Uterus (tissue), 2 donors: ENCODE results near the gene SSBP2.

Experiments
- POLR2A ChIP-seq, 2 donors: fragments of 450-650 bp; IDR thresholded peaks; one replicate each; pipeline ENCODE4 v1.6.1; 2016; ENCODE audit warnings: antibody characterized with exemption in 2 of 2, mild to moderate bottlenecking in 1 of 2, moderate library complexity in 1 of 2
- TF ChIP-seq, protein P1 (sequence below), 4 experiments: fragments of 200-600 bp in 2 of 4; fragments of 450-650 bp in 2 of 4; sonication (generic) in 2 of 4; IDR thresholded peaks; one replicate each; pipeline ENCODE4 v1.5.1; 2016 to 2019; ENCODE audit warnings: antibody characterized with exemption in 4 of 4, mild to moderate bottlenecking in 2 of 4, moderate library complexity in 1 of 4

DNA sequence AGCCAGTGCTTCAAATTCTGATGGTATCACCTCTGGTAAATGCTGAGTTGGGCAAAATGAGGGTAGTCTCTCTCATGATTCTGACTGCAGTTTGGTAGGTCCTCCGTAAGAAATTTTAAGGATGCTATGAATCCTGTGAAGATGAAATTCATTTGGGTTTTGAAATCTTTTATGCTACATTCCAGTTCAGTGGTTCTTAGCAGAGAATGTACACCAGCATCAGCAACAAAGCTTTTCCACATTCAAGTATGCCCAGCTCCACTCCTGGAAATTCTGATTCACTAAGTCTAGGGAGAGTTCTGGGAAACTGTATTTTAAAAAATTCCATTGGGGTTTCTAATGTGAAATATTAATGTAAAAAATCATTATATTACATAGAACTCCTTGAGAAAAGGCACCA is 323.3 kb downstream of the SSBP2 start:
- TF ChIP-seq, protein P1, sequence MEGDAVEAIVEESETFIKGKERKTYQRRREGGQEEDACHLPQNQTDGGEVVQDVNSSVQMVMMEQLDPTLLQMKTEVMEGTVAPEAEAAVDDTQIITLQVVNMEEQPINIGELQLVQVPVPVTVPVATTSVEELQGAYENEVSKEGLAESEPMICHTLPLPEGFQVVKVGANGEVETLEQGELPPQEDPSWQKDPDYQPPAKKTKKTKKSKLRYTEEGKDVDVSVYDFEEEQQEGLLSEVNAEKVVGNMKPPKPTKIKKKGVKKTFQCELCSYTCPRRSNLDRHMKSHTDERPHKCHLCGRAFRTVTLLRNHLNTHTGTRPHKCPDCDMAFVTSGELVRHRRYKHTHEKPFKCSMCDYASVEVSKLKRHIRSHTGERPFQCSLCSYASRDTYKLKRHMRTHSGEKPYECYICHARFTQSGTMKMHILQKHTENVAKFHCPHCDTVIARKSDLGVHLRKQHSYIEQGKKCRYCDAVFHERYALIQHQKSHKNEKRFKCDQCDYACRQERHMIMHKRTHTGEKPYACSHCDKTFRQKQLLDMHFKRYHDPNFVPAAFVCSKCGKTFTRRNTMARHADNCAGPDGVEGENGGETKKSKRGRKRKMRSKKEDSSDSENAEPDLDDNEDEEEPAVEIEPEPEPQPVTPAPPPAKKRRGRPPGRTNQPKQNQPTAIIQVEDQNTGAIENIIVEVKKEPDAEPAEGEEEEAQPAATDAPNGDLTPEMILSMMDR (IDR thresholded peaks at IDR 0.05): no peak
- no peak for TF ChIP-seq POLR2A (IDR thresholded peaks at IDR 0.05)
